D341Med (cell line): Measurements from ENCODE around the gene KDM6B.

Source experiments
- DNase-seq: peaks from one replicate; pipeline ENCODE4 v3.0.0; 2012; ENCODE audit warnings: low spot score

Gene KDM6B

GRCh38 chr17:7880076-7880868 is 46.3 kb downstream of the KDM6B start:
- DNase-seq, result no peak

GRCh38 chr17:7881276-7882054 is 47.4 kb downstream of the KDM6B start:
- peak; percentile 48 for DNase-seq

DNA sequence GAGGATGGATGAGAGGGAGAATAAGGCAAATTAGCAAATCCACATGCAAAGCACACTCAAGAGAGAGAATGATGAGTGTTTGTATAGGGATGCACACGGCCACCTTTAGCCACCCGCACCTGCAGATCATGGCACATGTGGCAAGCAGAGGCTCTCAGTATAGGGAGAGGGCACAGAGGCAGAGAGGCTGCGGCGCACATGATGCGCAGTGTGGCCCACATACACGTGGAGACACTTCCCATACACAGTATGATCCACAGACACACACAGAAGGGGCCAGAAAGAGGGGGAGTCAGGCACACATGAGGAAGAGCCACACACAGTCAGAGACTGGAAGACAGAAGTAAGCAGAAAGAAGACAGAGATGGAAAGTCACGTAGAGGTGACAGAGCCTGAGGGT is 48.1 kb downstream of the KDM6B start:
- no peak for DNase-seq

DNA sequence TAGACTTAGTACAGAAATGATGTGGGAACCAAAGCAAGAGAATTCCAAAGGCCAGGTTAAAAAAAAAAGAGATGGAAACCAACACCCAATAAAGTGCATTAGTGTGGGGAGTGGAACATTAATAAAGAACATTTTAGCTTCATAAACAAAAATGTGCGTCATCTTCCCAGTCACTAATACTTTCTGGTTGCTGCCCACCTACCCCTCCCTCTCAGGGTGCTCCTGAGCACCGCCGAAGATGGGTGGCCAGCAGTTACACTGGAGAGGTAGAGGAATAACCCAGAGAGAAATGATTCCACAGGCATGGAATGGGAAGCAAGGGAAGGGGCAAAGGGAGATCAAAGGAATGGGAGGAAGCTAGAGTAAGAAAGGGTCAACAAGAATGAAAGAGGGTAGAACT is 48.6 kb downstream of the KDM6B start:
- no peak for DNase-seq
